Neural crest cell (in vitro differentiated cells): ENCODE measurements around the gene CHRNA4. TPM values are rescaled to one million over a fixed set of nuclear protein-coding genes. Genes with fewer than 3 reads are reported as not detected.
A peak's percentile ranks its signal among the peaks of the same experiment; 100 is the strongest.

ENCODE experiments used
- DNase-seq: peaks from one replicate; pipeline ENCODE4 v3.0.0; 2021; ENCODE audit warnings: low read depth, mixed read lengths, low spot score
- H3K27ac Mint-ChIP-seq: one replicate; pipeline ENCODE4 v1.8.0; 2021; ENCODE audit warnings: mild to moderate bottlenecking, mixed read lengths; ENCODE audit not compliant: unreplicated experiment
- H3K27me3 Mint-ChIP-seq: 2 replicates; pipeline ENCODE4 v1.8.0; 2021; ENCODE audit warnings: low read depth, mild to moderate bottlenecking, mixed read lengths
- H3K36me3 Mint-ChIP-seq: 2 replicates; pipeline ENCODE4 v1.8.0; 2021; ENCODE audit warnings: low read depth, mild to moderate bottlenecking, mixed read lengths
- H3K4me1 Mint-ChIP-seq: 2 replicates; pipeline ENCODE4 v1.8.0; 2021; ENCODE audit warnings: mixed read lengths
- H3K4me3 Mint-ChIP-seq: one replicate; pipeline ENCODE4 v1.8.0; 2021; ENCODE audit warnings: mild to moderate bottlenecking, mixed read lengths
- H3K9me3 Mint-ChIP-seq: 2 replicates; pipeline ENCODE4 v1.8.0; 2021; ENCODE audit warnings: mixed read lengths
- CTCF ChIP-seq: fragments of 200-600 bp; sonication (generic); conservative IDR thresholded peaks from 2 replicates; pipeline ENCODE4 v1.5.0; 2021; ENCODE audit warnings: antibody characterized with exemption, mild to moderate bottlenecking
- total RNA-seq: library from RNA; stranded (reverse); gene quantifications from 2 replicates; pipeline ENCODE4 v1.2.1, GENCODE V29; 2021

CHRNA4 gene
- total RNA-seq, 1 donor from 2014 or later = 5.4 TPM

GRCh38 chr20:63348828-63349515 is 12.2 kb downstream of the CHRNA4 start:
- TF ChIP-seq CTCF = no peak
- no peak overlapping the region for H3K27ac Mint-ChIP-seq
- H3K9me3 Mint-ChIP-seq = peaks cover 6% of the 10 kb centered on the region
- no peak overlapping the region for H3K4me3 Mint-ChIP-seq
- no peak for DNase-seq
- H3K4me1 Mint-ChIP-seq = peaks cover 19% of the 10 kb centered on the region
- H3K36me3 Mint-ChIP-seq = peaks cover 4% of the 10 kb centered on the region
- H3K27me3 Mint-ChIP-seq = peaks cover 2% of the 10 kb centered on the region

GRCh38 chr20:63347950-63348827 is 13.0 kb downstream of the CHRNA4 start:
- Mint-ChIP-seq H3K27me3 (peaks cover 2% of the 10 kb centered on the region), H3K4me1 (peaks cover 22% of the 10 kb centered on the region), H3K9me3 (peaks cover 6% of the 10 kb centered on the region), H3K4me3 (no peak overlapping the region), H3K27ac (peak overlapping the region; percentile 86), H3K36me3 (peaks cover 4% of the 10 kb centered on the region)
- no peak for TF ChIP-seq CTCF
- DNase-seq = no peak

GRCh38 chr20:63347081-63347741 is 13.9 kb downstream of the CHRNA4 start:
- H3K27me3 Mint-ChIP-seq = peaks cover 2% of the 10 kb centered on the region
- TF ChIP-seq CTCF = no peak
- H3K9me3 Mint-ChIP-seq = peaks cover 6% of the 10 kb centered on the region
- H3K4me1 Mint-ChIP-seq = peaks cover 17% of the 10 kb centered on the region
- no peak for DNase-seq
- no peak overlapping the region for H3K27ac Mint-ChIP-seq
- H3K36me3 Mint-ChIP-seq = peaks cover 4% of the 10 kb centered on the region
- no peak overlapping the region for H3K4me3 Mint-ChIP-seq

GRCh38 chr20:63346131-63347080 is 14.7 kb downstream of the CHRNA4 start:
- Mint-ChIP-seq H3K9me3 (peaks cover 6% of the 10 kb centered on the region), H3K4me1 (peaks cover 17% of the 10 kb centered on the region), H3K27ac (no peak overlapping the region), H3K36me3 (peaks cover 4% of the 10 kb centered on the region), H3K4me3 (no peak overlapping the region), H3K27me3 (peaks cover 2% of the 10 kb centered on the region)
- TF ChIP-seq CTCF = no peak
- no peak for DNase-seq
